Stimulated activated CD4-positive, alpha-beta T cell treated with anti-CD3 and anti-CD28 coated beads, Interleukin-12 subunit alpha, Interleukin-12 subunit beta, amount 100 ng/mL, for 48 hours (primary cell): Measurements from ENCODE around the gene NAT9.

Experiments
- DNase-seq, 3 donors: peaks; one replicate each; pipeline ENCODE4 v3.0.0-alpha.2; 2020; ENCODE audit warnings: low read depth in 2 of 3, low spot score in 1 of 3

The NAT9 gene

GRCh38 chr17:74806334-74806733 is 30.2 kb upstream of the NAT9 start:
- no peak for DNase-seq

GRCh38 chr17:74805591-74805991 is 29.4 kb upstream of the NAT9 start:
- DNase-seq, result no peak

GRCh38 chr17:74804683-74805082 is 28.5 kb upstream of the NAT9 start:
- no peak for DNase-seq

- DNase-seq, result no peak
These were observed 27.8 kb upstream of the NAT9 start for GRCh38 chr17:74803971-74804370.

GRCh38 chr17:74803388-74803930 is 27.3 kb upstream of the NAT9 start:
- DNase-seq, result no peak

- no peak for DNase-seq
These were observed 25.8 kb upstream of the NAT9 start for GRCh38 chr17:74801896-74802295.

GRCh38 chr17:74800531-74800930 is 24.4 kb upstream of the NAT9 start:
- DNase-seq, result no peak

- no peak for DNase-seq
These were observed 23.0 kb upstream of the NAT9 start for GRCh38 chr17:74799097-74799496.

- DNase-seq, result no peak
These were observed 22.1 kb upstream of the NAT9 start for GRCh38 chr17:74798239-74798707.

GRCh38 chr17:74797824-74798223 is 21.7 kb upstream of the NAT9 start:
- no peak for DNase-seq

GRCh38 chr17:74796866-74797265 is 20.7 kb upstream of the NAT9 start:
- DNase-seq, result no peak

- no peak for DNase-seq
These were observed 20.1 kb upstream of the NAT9 start for GRCh38 chr17:74796211-74796610.

GRCh38 chr17:74795327-74796020 is 19.3 kb upstream of the NAT9 start:
- no peak for DNase-seq

- DNase-seq, result no peak
These were observed 16.5 kb upstream of the NAT9 start for GRCh38 chr17:74792586-74793105.

GRCh38 chr17:74790161-74791058 is 14.3 kb upstream of the NAT9 start:
- DNase-seq, result no peak

- no peak for DNase-seq
These were observed 10.4 kb upstream of the NAT9 start for GRCh38 chr17:74786431-74787055.

GRCh38 chr17:74785981-74786360 is 9.8 kb upstream of the NAT9 start:
- DNase-seq, result no peak

GRCh38 chr17:74785096-74785980 is 9.2 kb upstream of the NAT9 start:
- peak in 1 of 3 donors; percentile 17 for DNase-seq

- DNase-seq, result no peak
These were observed 8.1 kb upstream of the NAT9 start for GRCh38 chr17:74784125-74784810.

- no peak for DNase-seq
These were observed 6.4 kb upstream of the NAT9 start for GRCh38 chr17:74782571-74782970.
